ENCODE measurements around the gene LEMD2. TPM values are rescaled to one million over a fixed set of nuclear protein-coding genes. Genes with fewer than 3 reads are reported as not detected.

LEMD2 gene
- total RNA-seq, 2 donors from 2014 or later, result 64.2 to 80.2 TPM

DNA sequence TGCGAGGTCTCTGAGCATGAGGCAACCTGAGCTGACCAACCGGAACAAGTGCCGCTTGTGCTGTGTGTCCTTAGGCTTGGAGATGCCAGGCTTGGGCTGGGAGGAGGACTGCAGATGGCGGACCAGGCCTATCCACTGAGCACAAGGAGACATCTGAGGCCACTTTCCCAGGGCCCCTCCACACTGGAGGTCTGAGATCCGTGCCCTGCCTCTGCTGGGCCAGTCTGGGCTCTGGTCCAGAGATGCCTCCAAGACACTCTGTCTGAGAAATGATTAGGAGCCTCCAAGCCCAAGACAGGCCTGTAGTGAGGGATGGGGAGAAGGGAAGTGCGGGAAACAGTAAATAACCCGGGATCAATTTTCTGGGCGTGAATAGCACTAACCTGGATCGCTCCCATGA is 17.9 kb upstream of the LEMD2 start:
- intact Hi-C loops (cut with DNase I), result no loop called here
- Histone ChIP-seq H3K4me1 (replicated peaks) (no peaks in the 10 kb centered on the region), H3K4me3 (no peak overlapping the region), H3K27ac (no peak overlapping the region), H3K27me3 (replicated peaks; ENCODE audit: insufficient read depth) (peaks cover 3% of the 10 kb centered on the region), H3K36me3 (no peaks in the 10 kb centered on the region), H3K9me3 (no peaks in the 10 kb centered on the region)
- 77% methylated on average over 9 of the region's 9 CpGs for WGBS
- DNase-seq (ENCODE audit: low spot score), result no peak
- no peak for TF ChIP-seq POLR2AphosphoS5 (IDR thresholded peaks at IDR 0.05)
- TF ChIP-seq POLR2A (IDR thresholded peaks at IDR 0.05), result no peak

DNA sequence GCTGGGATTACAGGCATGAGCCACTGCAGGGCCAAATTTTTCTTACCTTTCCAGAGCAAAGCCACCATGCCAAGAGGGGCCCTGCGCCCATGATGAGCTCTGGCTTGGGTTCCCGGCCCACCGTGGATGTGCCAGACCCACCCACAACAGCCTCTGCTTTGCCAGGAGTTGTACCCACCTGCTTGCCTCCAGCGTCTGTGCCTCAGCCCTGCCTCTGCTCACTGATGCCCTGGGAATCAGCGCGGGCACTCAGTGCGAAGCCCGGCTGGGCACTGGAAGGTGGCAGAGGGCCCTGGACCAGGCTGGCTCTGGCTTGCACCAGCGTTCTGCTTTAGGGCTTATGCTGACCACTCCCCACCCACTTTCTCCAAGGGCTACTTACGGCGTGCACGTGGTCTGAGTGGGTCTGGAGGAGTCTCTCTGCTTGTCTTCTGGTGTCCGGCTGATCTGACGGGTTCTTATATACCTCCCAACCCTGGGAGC is 14.7 kb upstream of the LEMD2 start, which contains the start of gene MLN:
Gene MLN, minus strand, starts transcription at position 433 of the 483 bp plus-strand sequence. CDS start 2,840 bp downstream, outside the sequence.
- no peak within 1 kb of the TSS for H3K27ac ChIP-seq
- no peaks in the 10 kb centered on the region for H3K36me3 ChIP-seq
- no peak within 1 kb of the TSS for H3K4me3 ChIP-seq
- no peaks in the 10 kb centered on the region for H3K9me3 ChIP-seq
- WGBS, result 87% methylated on average over 14 of the region's 14 CpGs
- intact Hi-C loops (cut with DNase I), result no loop called here
- H3K4me1 ChIP-seq (replicated peaks), result peaks cover 10% of the 10 kb centered on the region
- peaks cover 3% of the 10 kb centered on the region for H3K27me3 ChIP-seq (replicated peaks; ENCODE audit: insufficient read depth)
- TF ChIP-seq POLR2A (IDR thresholded peaks at IDR 0.05), result no peak
- TF ChIP-seq, protein P1, sequence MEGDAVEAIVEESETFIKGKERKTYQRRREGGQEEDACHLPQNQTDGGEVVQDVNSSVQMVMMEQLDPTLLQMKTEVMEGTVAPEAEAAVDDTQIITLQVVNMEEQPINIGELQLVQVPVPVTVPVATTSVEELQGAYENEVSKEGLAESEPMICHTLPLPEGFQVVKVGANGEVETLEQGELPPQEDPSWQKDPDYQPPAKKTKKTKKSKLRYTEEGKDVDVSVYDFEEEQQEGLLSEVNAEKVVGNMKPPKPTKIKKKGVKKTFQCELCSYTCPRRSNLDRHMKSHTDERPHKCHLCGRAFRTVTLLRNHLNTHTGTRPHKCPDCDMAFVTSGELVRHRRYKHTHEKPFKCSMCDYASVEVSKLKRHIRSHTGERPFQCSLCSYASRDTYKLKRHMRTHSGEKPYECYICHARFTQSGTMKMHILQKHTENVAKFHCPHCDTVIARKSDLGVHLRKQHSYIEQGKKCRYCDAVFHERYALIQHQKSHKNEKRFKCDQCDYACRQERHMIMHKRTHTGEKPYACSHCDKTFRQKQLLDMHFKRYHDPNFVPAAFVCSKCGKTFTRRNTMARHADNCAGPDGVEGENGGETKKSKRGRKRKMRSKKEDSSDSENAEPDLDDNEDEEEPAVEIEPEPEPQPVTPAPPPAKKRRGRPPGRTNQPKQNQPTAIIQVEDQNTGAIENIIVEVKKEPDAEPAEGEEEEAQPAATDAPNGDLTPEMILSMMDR (IDR thresholded peaks at IDR 0.05), result no peak
- TF ChIP-seq POLR2AphosphoS5 (IDR thresholded peaks at IDR 0.05), result no peak
- no peak for DNase-seq (ENCODE audit: low spot score)

DNA sequence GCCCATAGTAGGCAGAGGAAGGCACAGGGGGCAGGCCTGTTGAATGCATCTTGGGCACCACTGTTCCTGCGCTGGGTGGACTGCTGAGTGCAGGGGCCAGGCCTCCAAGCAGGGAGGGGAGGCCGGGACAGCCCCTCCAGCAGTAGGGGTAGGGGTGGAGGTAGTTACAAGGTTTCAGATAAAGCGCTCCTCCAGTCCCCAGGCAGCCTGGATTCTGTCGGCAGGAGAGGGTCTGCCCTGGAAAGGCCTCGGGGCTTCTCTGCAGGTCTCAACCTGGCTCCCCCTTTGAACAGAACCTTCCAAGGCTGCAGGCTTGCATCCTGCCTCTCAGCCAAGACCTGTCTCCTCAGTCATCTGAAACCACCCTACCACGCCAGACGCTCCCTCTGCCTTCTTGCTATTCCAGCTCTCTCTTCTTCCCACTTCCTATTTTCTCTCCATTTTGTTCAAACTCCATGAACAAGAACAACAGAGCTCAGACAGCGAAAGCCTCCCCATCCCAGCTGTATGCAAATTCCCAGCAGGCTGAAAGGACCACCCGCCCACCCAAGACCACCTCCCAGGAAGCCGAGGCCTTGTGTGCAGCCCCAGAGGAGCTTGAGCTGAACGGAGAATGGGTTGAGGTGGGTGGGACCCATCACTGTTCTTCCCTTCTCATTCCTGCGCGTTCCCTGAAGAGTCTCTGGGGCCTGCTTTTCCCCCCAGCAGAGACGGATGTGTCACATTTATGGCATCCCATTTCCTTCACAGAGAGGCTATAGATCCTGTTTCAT is 13.4 kb upstream of the LEMD2 start:
- intact Hi-C loops (cut with DNase I), result no loop called here
- TF ChIP-seq POLR2A (IDR thresholded peaks at IDR 0.05), result no peak
- TF ChIP-seq, protein P1 (IDR thresholded peaks at IDR 0.05), result no peak
- TF ChIP-seq POLR2AphosphoS5 (IDR thresholded peaks at IDR 0.05), result no peak
- Histone ChIP-seq H3K9me3 (no peaks in the 10 kb centered on the region), H3K27me3 (replicated peaks; ENCODE audit: insufficient read depth) (no peaks in the 10 kb centered on the region), H3K27ac (no peak overlapping the region), H3K4me1 (replicated peaks) (peaks cover 10% of the 10 kb centered on the region), H3K36me3 (no peaks in the 10 kb centered on the region), H3K4me3 (no peak overlapping the region)
- DNase-seq (ENCODE audit: low spot score), result no peak
- 70% methylated on average over 14 of the region's 14 CpGs for WGBS

DNA sequence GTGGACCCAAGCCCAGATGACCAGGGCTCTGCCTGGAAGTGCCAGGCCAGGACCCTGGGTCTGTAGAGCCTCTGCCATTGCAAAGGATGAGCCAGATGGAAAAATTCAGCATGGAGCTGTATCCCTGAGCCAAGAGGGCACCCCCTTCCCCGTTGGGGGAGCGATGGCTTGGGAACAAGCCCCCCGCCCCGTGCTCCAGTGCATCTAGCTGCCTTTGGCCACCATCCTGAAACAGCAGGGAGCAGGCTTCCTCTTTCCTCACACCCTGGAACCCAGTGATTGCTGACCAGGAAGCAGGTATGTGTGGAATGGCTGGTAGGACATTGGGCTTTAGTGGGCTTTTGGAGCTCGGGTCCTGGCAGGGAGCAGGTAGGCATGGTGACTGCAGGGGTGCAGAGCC is 12.7 kb upstream of the LEMD2 start:
- H3K27ac ChIP-seq, result no peak overlapping the region
- H3K9me3 ChIP-seq, result no peaks in the 10 kb centered on the region
- no peaks in the 10 kb centered on the region for H3K27me3 ChIP-seq (replicated peaks; ENCODE audit: insufficient read depth)
- no peak for DNase-seq (ENCODE audit: low spot score)
- no peaks in the 10 kb centered on the region for H3K36me3 ChIP-seq
- WGBS, result 95% methylated on average over 5 of the region's 5 CpGs
- H3K4me1 ChIP-seq (replicated peaks), result peaks cover 10% of the 10 kb centered on the region
- intact Hi-C loops (cut with DNase I), result no loop called here
- H3K4me3 ChIP-seq, result no peak overlapping the region
- TF ChIP-seq POLR2A (IDR thresholded peaks at IDR 0.05), result no peak
- TF ChIP-seq, protein P1 (IDR thresholded peaks at IDR 0.05), result no peak
- TF ChIP-seq POLR2AphosphoS5 (IDR thresholded peaks at IDR 0.05), result no peak

DNA sequence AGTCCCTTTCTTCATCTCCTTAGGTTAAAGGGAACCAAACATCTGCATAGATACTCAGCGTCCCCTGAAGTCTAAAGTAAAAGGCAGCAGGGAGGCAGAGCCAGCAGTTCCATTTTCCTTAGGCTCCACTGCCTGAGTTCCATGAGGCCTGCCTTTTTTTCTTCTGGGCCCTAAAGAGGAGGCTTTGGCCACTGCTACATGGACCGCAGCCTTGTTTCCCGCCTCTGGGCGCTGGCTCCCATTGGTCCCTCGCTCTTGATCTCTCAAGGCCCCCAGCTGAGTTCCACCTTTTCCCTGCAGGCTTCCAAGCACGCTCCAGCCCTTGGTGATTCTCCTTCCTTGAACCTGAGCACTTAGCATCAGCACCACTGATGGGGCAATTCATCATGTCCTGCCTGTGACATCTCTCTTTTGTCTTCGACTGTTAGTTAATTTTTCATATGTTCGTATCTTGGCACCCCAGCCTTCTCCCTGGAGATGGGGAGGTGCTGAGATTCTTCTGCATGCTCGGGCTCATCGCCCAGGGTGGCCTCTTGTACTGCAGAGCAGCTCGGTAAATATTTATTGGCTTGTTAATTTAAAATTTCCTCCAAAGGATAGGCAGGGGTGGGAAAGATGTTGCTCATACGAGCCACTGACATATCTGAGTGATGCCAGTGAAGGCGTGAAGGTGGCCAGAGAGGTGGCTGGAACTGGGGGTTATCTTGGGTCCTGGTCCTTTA is 11.5 kb upstream of the LEMD2 start:
- 50% methylated on average over 13 of the region's 13 CpGs for WGBS

More for the DNA sequence above, 11.5 kb upstream of the LEMD2 start:
- Histone ChIP-seq H3K4me1 (replicated peaks) (peaks cover 10% of the 10 kb centered on the region), H3K27ac (no peak overlapping the region), H3K4me3 (no peak overlapping the region), H3K36me3 (no peaks in the 10 kb centered on the region), H3K9me3 (no peaks in the 10 kb centered on the region), H3K27me3 (replicated peaks; ENCODE audit: insufficient read depth) (no peaks in the 10 kb centered on the region)
- TF ChIP-seq, protein P1 (IDR thresholded peaks at IDR 0.05), result no peak
- peak; percentile 32 for TF ChIP-seq POLR2AphosphoS5 (IDR thresholded peaks at IDR 0.05)
- intact Hi-C loops (cut with DNase I), result no loop called here
- DNase-seq (ENCODE audit: low spot score), result no peak
